Effector memory CD8-positive, alpha-beta T cell (primary cell): ENCODE data around the gene FRMD5.
"Not testable (repeated sequence)": the region's sequence is repeated elsewhere in the genome, so short reads cannot be mapped to it uniquely, and the experiment has no call there.

Source experiments
- ATAC-seq: fragments of 150-1000 bp; cut with Tn5 transposase; replicated peaks from 2 replicates; pipeline ENCODE4 v1.10.0; 2021; ENCODE audit warnings: mild to moderate bottlenecking, moderate library complexity
- DNase-seq, 3 experiments: peaks; one replicate each; pipeline ENCODE4 v3.0.0; 2021
- H3K27ac Mint-ChIP-seq, 2 donors: one replicate each; pipeline ENCODE4 v1.8.0; 2022; ENCODE audit warnings: mild to moderate bottlenecking in 2 of 2, mixed read lengths in 2 of 2, moderate library complexity in 2 of 2
- H3K27me3 Mint-ChIP-seq, 2 donors: one replicate each; pipeline ENCODE4 v1.8.0; 2022; ENCODE audit warnings: mixed read lengths in 2 of 2
- H3K36me3 Mint-ChIP-seq: one replicate; pipeline ENCODE4 v1.8.0; 2022; ENCODE audit warnings: mild to moderate bottlenecking, moderate library complexity, mixed read lengths; ENCODE audit not compliant: insufficient read depth
- H3K4me1 Mint-ChIP-seq, 2 donors: one replicate each; pipeline ENCODE4 v1.8.0; 2022; ENCODE audit warnings: low read depth in 2 of 2, mixed read lengths in 2 of 2
- H3K4me3 Mint-ChIP-seq, 2 donors: one replicate each; pipeline ENCODE4 v1.8.0; 2022; ENCODE audit warnings: mild to moderate bottlenecking in 2 of 2, mixed read lengths in 2 of 2, moderate library complexity in 2 of 2
- H3K9me3 Mint-ChIP-seq, 2 donors: one replicate each; pipeline ENCODE4 v1.8.0; 2022; ENCODE audit warnings: mixed read lengths in 2 of 2

The FRMD5 gene

GRCh38 chr15:44032820-44033219 is 162.3 kb downstream of the FRMD5 start:
- not testable (repeated sequence) for H3K36me3 Mint-ChIP-seq, H3K9me3 Mint-ChIP-seq, H3K4me1 Mint-ChIP-seq, ATAC-seq, H3K27ac Mint-ChIP-seq, DNase-seq, H3K4me3 Mint-ChIP-seq
- peaks cover 47 to 56% of the 10 kb centered on the region in 2 donors for H3K27me3 Mint-ChIP-seq

- ATAC-seq (no peak), DNase-seq (no peak)
- Mint-ChIP-seq H3K4me3 (no peak overlapping the region), H3K27me3 (peaks cover 66 to 68% of the 10 kb centered on the region in 2 donors), H3K9me3 (no peaks in the 10 kb centered on the region), H3K36me3 (no peaks in the 10 kb centered on the region), H3K4me1 (no peaks in the 10 kb centered on the region), H3K27ac (no peak overlapping the region)
Measured at GRCh38 chr15:44029940-44030568, 165.0 kb downstream of the FRMD5 start.

- no peaks in the 10 kb centered on the region for H3K4me1 Mint-ChIP-seq
Measured at GRCh38 chr15:44029003-44029402, 166.1 kb downstream of the FRMD5 start.

GRCh38 chr15:44028349-44028748 is 166.7 kb downstream of the FRMD5 start:
- peaks cover 71 to 73% of the 10 kb centered on the region in 2 donors for H3K27me3 Mint-ChIP-seq
- H3K4me1 Mint-ChIP-seq = no peaks in the 10 kb centered on the region
- H3K4me3 Mint-ChIP-seq = no peak overlapping the region
- H3K36me3 Mint-ChIP-seq = no peaks in the 10 kb centered on the region
- no peaks in the 10 kb centered on the region for H3K9me3 Mint-ChIP-seq
- no peak overlapping the region for H3K27ac Mint-ChIP-seq
- ATAC-seq (no peak), DNase-seq (no peak)

More at GRCh38 chr15:44029003-44029402, 166.1 kb downstream of the FRMD5 start:
- no peaks in the 10 kb centered on the region for H3K9me3 Mint-ChIP-seq
- no peak overlapping the region for H3K27ac Mint-ChIP-seq
- H3K27me3 Mint-ChIP-seq = peaks cover 71 to 73% of the 10 kb centered on the region in 2 donors
- H3K4me3 Mint-ChIP-seq = no peak overlapping the region
- H3K36me3 Mint-ChIP-seq = no peaks in the 10 kb centered on the region
- no peak for DNase-seq
- ATAC-seq = no peak

GRCh38 chr15:44024155-44024554 is 170.9 kb downstream of the FRMD5 start:
- H3K9me3 Mint-ChIP-seq = no peaks in the 10 kb centered on the region
- no peak for DNase-seq
- no peak overlapping the region for H3K27ac Mint-ChIP-seq
- H3K4me3 Mint-ChIP-seq = no peak overlapping the region
- no peaks in the 10 kb centered on the region for H3K36me3 Mint-ChIP-seq
- peaks cover 51 to 55% of the 10 kb centered on the region in 2 donors for H3K27me3 Mint-ChIP-seq
- H3K4me1 Mint-ChIP-seq = no peaks in the 10 kb centered on the region
- ATAC-seq = no peak

- H3K36me3 Mint-ChIP-seq = no peaks in the 10 kb centered on the region
- H3K4me1 Mint-ChIP-seq = no peaks in the 10 kb centered on the region
- DNase-seq (no peak), ATAC-seq (no peak)
- no peak overlapping the region for H3K4me3 Mint-ChIP-seq
- H3K27ac Mint-ChIP-seq = no peak overlapping the region
- peaks cover 44 to 50% of the 10 kb centered on the region in 2 donors for H3K27me3 Mint-ChIP-seq
- H3K9me3 Mint-ChIP-seq = no peaks in the 10 kb centered on the region
Measured at GRCh38 chr15:44023176-44023575, 171.9 kb downstream of the FRMD5 start.

- Mint-ChIP-seq H3K4me1 (no peaks in the 10 kb centered on the region), H3K27me3 (peaks cover 14 to 21% of the 10 kb centered on the region in 2 donors), H3K36me3 (no peaks in the 10 kb centered on the region), H3K27ac (no peak overlapping the region), H3K4me3 (no peak overlapping the region), H3K9me3 (no peaks in the 10 kb centered on the region)
- DNase-seq (no peak), ATAC-seq (no peak)
Measured at GRCh38 chr15:44018151-44018550, 176.9 kb downstream of the FRMD5 start.

GRCh38 chr15:44015545-44016305 is 179.3 kb downstream of the FRMD5 start:
- peaks cover 16 to 23% of the 10 kb centered on the region in 2 donors for H3K27me3 Mint-ChIP-seq
- no peaks in the 10 kb centered on the region for H3K4me1 Mint-ChIP-seq
- no peaks in the 10 kb centered on the region for H3K36me3 Mint-ChIP-seq
- ATAC-seq (no peak), DNase-seq (no peak)
- no peak overlapping the region for H3K4me3 Mint-ChIP-seq
- H3K9me3 Mint-ChIP-seq = no peaks in the 10 kb centered on the region
- H3K27ac Mint-ChIP-seq = no peak overlapping the region

GRCh38 chr15:44011238-44011854 is 183.7 kb downstream of the FRMD5 start:
- DNase-seq (no peak), ATAC-seq (no peak)
- H3K4me1 Mint-ChIP-seq = no peaks in the 10 kb centered on the region
- H3K4me3 Mint-ChIP-seq = no peak overlapping the region
- no peak overlapping the region for H3K27ac Mint-ChIP-seq
- no peaks in the 10 kb centered on the region for H3K9me3 Mint-ChIP-seq
- H3K27me3 Mint-ChIP-seq = peaks cover 26 to 36% of the 10 kb centered on the region in 2 donors
- no peaks in the 10 kb centered on the region for H3K36me3 Mint-ChIP-seq

- ATAC-seq (no peak), DNase-seq (no peak)
- Mint-ChIP-seq H3K27me3 (peaks cover 26 to 36% of the 10 kb centered on the region in 2 donors), H3K4me3 (no peak overlapping the region), H3K4me1 (no peaks in the 10 kb centered on the region), H3K9me3 (no peaks in the 10 kb centered on the region), H3K27ac (no peak overlapping the region), H3K36me3 (no peaks in the 10 kb centered on the region)
Measured at GRCh38 chr15:44010089-44010488, 185.0 kb downstream of the FRMD5 start.

GRCh38 chr15:44009038-44009437 is 186.0 kb downstream of the FRMD5 start:
- H3K4me1 Mint-ChIP-seq = no peaks in the 10 kb centered on the region
- H3K36me3 Mint-ChIP-seq = no peaks in the 10 kb centered on the region
- no peak for ATAC-seq
- H3K27ac Mint-ChIP-seq = no peak overlapping the region
- H3K4me3 Mint-ChIP-seq = no peak overlapping the region
- DNase-seq = no peak
- H3K9me3 Mint-ChIP-seq = no peaks in the 10 kb centered on the region
- H3K27me3 Mint-ChIP-seq = peaks cover 26 to 33% of the 10 kb centered on the region in 2 donors

GRCh38 chr15:44000248-44000647 is 194.8 kb downstream of the FRMD5 start:
- peaks cover 16 to 24% of the 10 kb centered on the region in 2 donors for H3K27me3 Mint-ChIP-seq
- not testable (repeated sequence) for DNase-seq, ATAC-seq, H3K4me3 Mint-ChIP-seq, H3K4me1 Mint-ChIP-seq, H3K27ac Mint-ChIP-seq, H3K36me3 Mint-ChIP-seq, H3K9me3 Mint-ChIP-seq

GRCh38 chr15:43998607-43999006 is 196.5 kb downstream of the FRMD5 start:
- Mint-ChIP-seq H3K9me3 (no peaks in the 10 kb centered on the region), H3K27me3 (peaks cover 20 to 35% of the 10 kb centered on the region in 2 donors), H3K4me3 (no peak overlapping the region), H3K4me1 (no peaks in the 10 kb centered on the region), H3K27ac (no peak overlapping the region), H3K36me3 (no peaks in the 10 kb centered on the region)
- DNase-seq (no peak), ATAC-seq (no peak)

- Mint-ChIP-seq H3K27me3 (peaks cover 8 to 42% of the 10 kb centered on the region in 2 donors), H3K36me3 (no peaks in the 10 kb centered on the region), H3K4me1 (no peaks in the 10 kb centered on the region), H3K9me3 (no peaks in the 10 kb centered on the region), H3K27ac (no peak overlapping the region), H3K4me3 (no peak overlapping the region)
- ATAC-seq (no peak), DNase-seq (no peak)
Measured at GRCh38 chr15:43991206-43991605, 203.9 kb downstream of the FRMD5 start.
